ENCODE data around the gene ZBTB5.

DNA sequence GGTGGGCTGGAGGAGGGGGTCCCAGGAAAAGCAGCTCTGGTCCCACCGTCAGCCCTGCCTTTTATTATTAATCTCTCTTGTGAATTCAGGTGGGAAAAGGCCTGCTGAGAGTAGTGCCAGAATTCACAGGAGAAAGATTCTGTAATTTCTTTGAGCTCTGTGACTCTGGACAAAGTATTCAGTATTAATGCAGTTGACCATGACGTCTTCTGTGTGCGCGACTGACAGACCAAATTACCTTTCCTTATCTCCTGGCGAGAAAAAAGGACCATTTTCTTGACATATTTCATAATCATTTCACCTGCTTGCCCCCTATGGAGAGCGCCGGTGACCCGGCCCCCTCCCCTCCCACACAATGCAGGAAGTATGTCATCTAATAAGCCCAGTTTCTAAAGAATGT, 69.6 kb downstream of the ZBTB5 start:
- TF ChIP-seq, protein P1, sequence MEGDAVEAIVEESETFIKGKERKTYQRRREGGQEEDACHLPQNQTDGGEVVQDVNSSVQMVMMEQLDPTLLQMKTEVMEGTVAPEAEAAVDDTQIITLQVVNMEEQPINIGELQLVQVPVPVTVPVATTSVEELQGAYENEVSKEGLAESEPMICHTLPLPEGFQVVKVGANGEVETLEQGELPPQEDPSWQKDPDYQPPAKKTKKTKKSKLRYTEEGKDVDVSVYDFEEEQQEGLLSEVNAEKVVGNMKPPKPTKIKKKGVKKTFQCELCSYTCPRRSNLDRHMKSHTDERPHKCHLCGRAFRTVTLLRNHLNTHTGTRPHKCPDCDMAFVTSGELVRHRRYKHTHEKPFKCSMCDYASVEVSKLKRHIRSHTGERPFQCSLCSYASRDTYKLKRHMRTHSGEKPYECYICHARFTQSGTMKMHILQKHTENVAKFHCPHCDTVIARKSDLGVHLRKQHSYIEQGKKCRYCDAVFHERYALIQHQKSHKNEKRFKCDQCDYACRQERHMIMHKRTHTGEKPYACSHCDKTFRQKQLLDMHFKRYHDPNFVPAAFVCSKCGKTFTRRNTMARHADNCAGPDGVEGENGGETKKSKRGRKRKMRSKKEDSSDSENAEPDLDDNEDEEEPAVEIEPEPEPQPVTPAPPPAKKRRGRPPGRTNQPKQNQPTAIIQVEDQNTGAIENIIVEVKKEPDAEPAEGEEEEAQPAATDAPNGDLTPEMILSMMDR (conservative IDR thresholded peaks at IDR 0.05; ENCODE audit: low read depth, low read length), result no peak
- TF ChIP-seq EZH2 (IDR thresholded peaks at IDR 0.05; ENCODE audit: borderline replicate concordance, low read depth, low read length, poor library complexity, severe bottlenecking), result no peak

All from A673 (cell line).